Adrenal gland (tissue), 5 donors: ENCODE data around the gene ESYT2.

Experiments
- CTCF ChIP-seq, 6 experiments: fragments of 450-650 bp in 4 of 6; fragments of 200-600 bp in 2 of 6; sonication (generic) in 1 of 6; IDR thresholded peaks; 1 replicate in 5 of 6; 2 replicates in 1 of 6; pipeline versions ENCODE4 v1.5.1 to v1.8.0; 2016 to 2021; ENCODE audit warnings: antibody characterized with exemption in 6 of 6, mild to moderate bottlenecking in 2 of 6, moderate library complexity in 1 of 6
- POLR2A ChIP-seq, 2 donors: fragments of 450-650 bp; IDR thresholded peaks; one replicate each; pipeline ENCODE4 v1.6.1; 2017; ENCODE audit warnings: antibody characterized with exemption in 2 of 2, mild to moderate bottlenecking in 2 of 2, moderate library complexity in 1 of 2
- donor health status: DM: no; HTN: no; CAD: no.

GRCh38 chr7:158760445-158760764 lies 68.9 kb downstream of the ESYT2 start:
- no peak for TF ChIP-seq CTCF (IDR thresholded peaks at IDR 0.05)
- TF ChIP-seq POLR2A (IDR thresholded peaks at IDR 0.05): no peak
